GM21528 (cell line): ENCODE measurements around the gene FAM83F.

ENCODE experiments used
- ATAC-seq: cut with Tn5 transposase; IDR thresholded peaks from one replicate; pipeline ENCODE4 v1.9.1; 2021; ENCODE audit warnings: mild to moderate bottlenecking, moderate library complexity; ENCODE audit not compliant: unreplicated experiment, low FRiP score

Gene FAM83F

DNA sequence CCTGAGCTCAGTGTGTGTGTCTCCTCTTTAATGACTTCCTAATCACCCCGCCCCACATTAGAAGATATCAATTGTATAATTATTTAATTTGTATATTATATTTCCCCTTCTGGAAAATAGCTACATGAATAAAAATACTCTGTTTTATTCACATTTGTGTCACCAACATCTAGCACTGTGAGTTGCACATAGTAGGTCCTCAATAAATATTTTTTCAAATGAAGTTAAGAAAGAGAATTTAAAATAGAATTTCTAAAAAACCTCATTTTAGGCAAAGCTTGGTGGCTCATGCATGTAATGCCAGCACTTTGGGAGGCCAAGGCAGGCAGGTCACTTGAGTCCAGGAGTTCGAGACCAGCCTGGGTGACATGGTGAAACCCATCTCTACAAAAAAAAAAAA is 59.7 kb downstream of the FAM83F start:
- no peak for ATAC-seq

DNA sequence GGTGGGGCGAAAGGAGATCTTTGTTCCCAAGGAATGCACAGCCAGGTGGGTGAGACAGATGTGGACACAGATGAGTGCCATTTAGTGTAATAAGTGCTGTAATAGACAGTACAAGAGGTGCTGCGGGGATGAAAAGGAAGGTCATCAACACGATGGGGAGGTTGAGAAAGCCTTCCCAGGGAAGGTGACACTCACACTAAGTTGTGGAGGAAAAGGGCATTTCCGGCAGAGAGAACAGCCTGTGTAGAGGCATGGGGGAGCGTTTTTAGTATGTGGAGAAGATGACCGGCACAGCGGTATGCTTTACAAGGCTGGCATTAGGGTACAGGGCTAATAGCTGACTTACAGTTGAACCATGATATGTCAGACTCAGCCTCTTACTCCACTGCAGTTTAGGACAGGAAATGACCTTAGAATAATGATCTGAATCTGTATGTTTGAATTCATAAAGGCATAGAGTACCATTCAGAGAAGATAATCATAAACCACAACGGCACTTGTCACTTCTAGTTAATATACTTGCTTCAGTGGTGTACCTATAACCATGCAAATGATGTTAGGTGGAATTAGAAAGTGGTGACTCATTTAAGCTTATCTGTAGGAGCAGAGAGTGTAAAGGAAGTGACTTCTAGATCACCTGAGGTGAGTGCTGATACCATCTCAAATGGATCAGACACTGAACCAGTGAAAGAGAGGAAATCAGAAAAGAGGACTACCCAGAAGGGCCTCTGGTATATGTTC is 60.6 kb downstream of the FAM83F start:
- peak; percentile 57 for ATAC-seq

DNA sequence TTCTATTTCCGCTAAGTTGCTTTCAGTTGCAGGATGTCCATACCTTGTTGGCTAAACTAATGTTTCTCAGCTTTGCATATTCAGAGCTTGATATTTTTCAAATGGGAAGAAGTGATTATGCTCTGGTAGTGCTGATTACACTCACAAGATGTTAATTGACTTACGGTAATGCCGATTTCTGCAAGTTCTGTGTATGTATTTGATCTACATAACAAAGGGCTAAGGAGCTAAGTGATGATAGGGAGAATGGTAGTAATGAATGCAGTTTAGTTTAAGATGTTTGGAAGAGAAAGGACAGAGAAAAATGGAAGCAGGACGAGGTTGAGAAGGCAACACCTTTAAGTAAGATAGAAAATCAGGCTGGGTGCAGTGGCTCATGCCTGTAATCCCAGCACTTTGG is 61.4 kb downstream of the FAM83F start:
- no peak for ATAC-seq

DNA sequence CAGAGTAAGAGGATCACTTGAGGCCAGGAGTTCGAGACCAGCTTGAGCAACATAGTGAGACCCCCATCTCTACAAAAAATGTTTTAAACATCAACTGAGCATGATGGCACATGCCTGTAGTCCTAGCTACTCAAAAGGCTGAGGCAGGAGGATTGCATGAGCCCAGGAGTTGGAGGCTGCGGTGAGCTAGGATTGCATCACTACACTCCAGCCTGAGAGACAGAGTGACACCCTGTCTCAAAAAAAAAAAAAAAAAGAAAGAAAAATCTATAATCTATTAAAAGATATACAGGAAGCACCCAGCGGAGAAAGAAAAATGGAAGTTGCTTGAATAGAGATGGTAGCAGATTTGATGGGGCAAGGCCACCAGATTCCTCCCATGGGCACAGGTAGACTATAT is 61.8 kb downstream of the FAM83F start:
- ATAC-seq: no peak

GRCh38 chr22:40057652-40058051 is 62.9 kb downstream of the FAM83F start:
- ATAC-seq: no peak

DNA sequence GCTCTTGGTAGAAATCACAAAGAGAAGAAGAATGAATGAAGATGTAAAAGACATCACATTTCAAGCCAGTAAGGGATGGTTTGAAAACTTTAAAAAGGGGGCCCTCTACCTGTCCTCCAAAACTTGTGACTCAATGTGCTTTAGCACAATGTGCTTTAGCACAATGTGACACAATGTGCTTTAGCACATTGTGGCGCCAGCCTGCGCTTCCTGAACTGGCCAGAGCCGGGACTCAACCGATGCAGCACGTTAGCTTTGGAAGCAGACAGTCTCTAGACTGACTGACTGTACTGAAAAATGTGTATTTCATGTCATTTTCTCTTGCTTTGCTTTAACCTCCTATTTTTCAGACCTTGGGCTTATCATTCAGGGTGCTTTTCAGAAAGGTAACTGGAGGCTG is 63.5 kb downstream of the FAM83F start:
- ATAC-seq: no peak

DNA sequence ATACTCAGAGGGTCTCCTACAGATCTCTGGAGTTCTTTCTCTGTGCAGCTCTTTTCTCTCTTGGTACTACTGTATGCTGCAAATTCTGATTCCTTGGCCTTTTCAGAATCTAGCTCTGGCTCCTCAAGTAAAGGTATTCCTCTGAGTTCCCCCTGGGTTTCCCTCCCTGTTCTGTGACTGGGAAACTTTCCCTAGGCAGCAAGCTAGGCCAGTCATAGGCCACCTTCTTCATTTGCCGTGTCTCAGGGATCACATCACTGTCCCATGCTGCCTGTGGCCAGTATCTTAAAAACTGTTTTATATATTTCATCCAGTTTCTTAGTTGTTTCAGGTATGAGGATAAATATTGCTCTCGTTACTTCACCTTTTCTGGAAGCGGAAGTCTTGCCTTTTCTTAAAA is 71.2 kb downstream of the FAM83F start:
- no peak for ATAC-seq

GRCh38 chr22:40067639-40068038 is 72.9 kb downstream of the FAM83F start:
- ATAC-seq: no peak

DNA sequence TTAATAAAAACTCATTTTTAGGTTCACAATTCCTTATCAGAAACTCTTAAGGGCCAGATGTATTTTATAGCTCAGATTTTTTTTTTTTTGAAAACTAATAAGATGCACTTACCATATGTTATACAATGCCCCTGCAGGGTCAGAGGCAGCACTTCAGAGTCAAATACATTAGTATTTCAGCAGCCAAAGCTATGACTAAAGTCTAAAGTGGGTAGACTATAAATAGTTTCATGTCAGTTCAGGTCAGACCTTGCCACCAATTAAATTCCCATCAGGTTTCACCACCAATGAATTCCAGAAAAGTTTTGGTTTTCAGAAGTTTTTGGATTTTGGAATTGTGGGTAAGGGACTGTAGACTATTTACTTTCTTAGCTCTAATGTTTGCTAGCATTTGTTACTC is 75.9 kb downstream of the FAM83F start:
- no peak for ATAC-seq

DNA sequence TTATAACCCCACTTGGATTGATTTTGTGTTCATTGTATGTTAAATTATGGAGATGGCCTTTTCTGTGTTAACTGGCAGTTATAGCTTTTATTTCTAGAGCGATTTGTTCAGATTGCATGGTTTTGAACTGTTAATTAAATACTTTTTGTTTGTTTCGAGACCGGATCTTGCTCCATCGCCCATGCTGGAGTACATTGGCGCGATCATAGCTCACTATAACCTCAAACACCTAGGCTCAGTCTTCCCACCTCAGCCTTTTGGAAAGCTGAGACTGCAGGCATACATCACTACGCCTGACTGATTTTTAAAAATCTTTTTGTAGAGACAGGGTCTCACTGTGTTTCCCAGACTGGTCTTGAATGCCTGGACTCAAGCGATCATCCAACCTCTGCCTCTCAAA is 77.0 kb downstream of the FAM83F start:
- ATAC-seq: no peak

DNA sequence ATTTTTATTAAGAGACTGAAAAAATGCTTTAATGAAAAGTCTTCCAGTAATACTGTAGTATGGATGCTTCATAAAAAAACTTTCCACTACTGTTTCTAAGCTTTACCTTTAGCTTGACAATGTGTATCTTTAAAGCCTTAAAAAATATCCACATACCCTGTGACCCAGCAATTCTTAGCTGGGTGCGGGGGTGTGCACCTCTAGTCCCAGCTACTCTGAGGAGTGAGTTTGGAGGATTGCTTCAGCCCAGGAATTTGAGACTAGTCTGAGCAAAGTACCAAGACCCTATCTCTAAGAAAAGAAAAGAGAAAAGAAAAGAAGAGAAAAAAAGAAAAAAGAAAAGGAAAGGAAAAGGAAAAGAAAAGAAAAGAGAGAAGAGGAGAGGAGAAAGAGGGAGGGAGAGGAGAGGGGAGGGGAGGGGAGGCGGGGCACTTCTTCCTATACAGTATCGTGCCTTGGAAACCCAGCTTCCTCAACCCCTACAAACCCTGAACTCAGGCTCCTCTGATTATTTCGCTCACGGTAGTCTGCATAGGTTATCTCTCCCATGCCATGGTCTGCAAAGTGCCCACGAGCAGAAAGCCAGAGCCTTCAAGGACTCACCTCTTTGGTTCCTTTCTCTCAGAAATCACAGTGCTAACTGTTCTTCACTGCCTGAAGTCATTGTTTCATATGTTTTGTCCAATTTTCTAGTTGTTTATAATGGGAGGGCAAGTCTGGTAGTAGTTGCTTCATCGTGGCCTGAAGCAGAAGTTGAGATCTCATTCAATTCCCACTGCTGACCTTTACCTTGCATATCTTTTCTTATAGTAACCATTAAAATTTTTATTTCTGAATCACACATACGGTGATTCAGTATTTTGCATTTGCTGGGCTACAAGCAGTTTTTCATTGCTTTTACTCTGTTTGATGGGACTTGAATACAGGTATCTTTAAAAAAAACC is 82.2 kb downstream of the FAM83F start:
- no peak for ATAC-seq

- ATAC-seq: no peak
These were observed 82.9 kb downstream of the FAM83F start for GRCh38 chr22:40077646-40078016.

DNA sequence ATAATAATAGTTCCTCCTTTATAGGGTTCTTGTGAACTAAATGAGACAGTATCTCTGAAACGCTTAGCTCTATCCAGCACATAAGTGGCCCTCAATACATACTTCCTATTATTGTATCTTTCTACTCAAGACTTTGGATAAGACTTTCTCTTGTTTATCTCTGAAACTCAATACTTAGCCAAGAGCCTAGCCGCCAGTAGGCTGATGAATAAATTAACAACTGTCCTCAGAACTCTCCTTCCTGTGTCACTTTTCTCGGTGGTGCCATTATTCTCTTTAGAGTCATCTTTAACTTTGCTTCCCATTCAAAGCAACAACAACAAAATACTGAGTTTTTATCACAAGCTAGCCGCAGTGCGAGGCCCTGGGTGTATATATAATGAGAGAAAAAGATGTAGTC is 86.9 kb downstream of the FAM83F start:
- ATAC-seq: no peak

DNA sequence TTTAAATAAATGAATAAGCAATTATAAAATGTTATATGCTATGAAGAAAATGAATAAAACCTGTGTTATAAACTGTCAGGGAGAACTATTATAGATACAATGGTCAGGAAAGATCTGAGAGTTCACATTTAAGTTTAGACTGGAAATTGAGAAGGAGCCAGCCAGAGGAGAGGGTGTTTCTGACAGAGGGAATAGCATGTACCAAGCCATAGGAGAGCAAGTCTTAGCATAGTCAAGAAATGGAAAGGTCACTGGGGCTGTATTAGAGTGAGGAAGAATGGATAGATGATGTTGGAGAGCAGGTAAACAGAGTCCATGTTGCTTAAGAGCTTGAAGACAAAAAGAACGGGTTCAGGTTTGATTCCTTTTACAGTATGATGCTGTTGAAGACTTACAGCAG is 87.4 kb downstream of the FAM83F start:
- no peak for ATAC-seq

GRCh38 chr22:40083794-40084193 is 89.0 kb downstream of the FAM83F start:
- ATAC-seq: no peak

GRCh38 chr22:40084246-40084645 is 89.5 kb downstream of the FAM83F start:
- no peak for ATAC-seq

DNA sequence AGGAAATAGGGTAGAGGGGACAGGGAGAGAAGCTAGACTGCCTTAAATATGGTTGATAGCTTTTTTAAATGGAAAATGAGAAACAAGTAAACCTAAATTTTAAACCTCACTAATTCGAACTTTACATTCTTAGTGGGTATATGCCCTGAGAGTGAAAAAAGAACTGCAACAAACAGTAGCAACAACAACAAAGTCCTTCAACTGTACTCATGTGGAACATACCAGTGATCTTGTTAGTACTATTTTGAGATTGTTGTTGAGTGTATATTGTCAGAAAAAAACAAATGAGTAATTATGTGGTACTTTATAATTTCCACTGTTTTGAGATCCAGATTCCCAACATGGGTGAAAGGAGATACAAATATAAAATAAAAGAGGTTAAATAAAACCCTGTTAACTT is 94.1 kb downstream of the FAM83F start:
- no peak for ATAC-seq
